Measurements from ENCODE around the gene UCK2. TPM values are rescaled to one million over a fixed set of nuclear protein-coding genes. Genes with fewer than 3 reads are reported as not detected.
A peak's percentile ranks its signal among the peaks of the same experiment; 100 is the strongest.

Gene UCK2
- total RNA-seq, 2 donors from 2014 or later, result 8.0 to 18.2 TPM

GRCh38 chr1:165942927-165943597 is 115.6 kb downstream of the UCK2 start:
- no peak for ATAC-seq
- intact Hi-C loops (cut with DNase I), result no loop called here
- DNase-seq, result no peak

- no peak for ATAC-seq
- intact Hi-C loops (cut with DNase I), result no loop called here
- no peak for DNase-seq
Observed at GRCh38 chr1:165945911-165946310, 118.5 kb downstream of the UCK2 start.

GRCh38 chr1:165947797-165948455 is 120.5 kb downstream of the UCK2 start:
- no peak for ATAC-seq
- intact Hi-C loops (cut with DNase I), result no loop called here
- no peak for DNase-seq

- ATAC-seq (no peak), DNase-seq (no peak)
- intact Hi-C loops (cut with DNase I), result no loop called here
Observed at GRCh38 chr1:165949335-165950130, 122.1 kb downstream of the UCK2 start.

- ATAC-seq, result peak in 1 of 2 donors; percentile 62
- DNase-seq, result no peak
- intact Hi-C loops (cut with DNase I), result no loop called here
Observed at GRCh38 chr1:165954940-165955339, 127.5 kb downstream of the UCK2 start.

GRCh38 chr1:165958306-165958705 is 130.9 kb downstream of the UCK2 start:
- ATAC-seq (no peak), DNase-seq (no peak)
- intact Hi-C loops (cut with DNase I), result no loop called here

GRCh38 chr1:165960136-165960535 is 132.7 kb downstream of the UCK2 start:
- ATAC-seq (no peak), DNase-seq (no peak)
- intact Hi-C loops (cut with DNase I), result no loop called here

GRCh38 chr1:165960881-165961280 is 133.5 kb downstream of the UCK2 start:
- no peak for DNase-seq
- intact Hi-C loops (cut with DNase I), result no loop called here
- ATAC-seq, result no peak

Other genes starting within 250 kb of the UCK2 start
- 100 to 1,000 TPM; 436 to 446 TPM for gene MGST3, start 196.4 kb upstream of the UCK2 start, total RNA-seq
- 10 to 100 TPM; 63.2 to 71.7 TPM for gene ALDH9A1, start 129.1 kb upstream of the UCK2 start, total RNA-seq
- 10 to 100 TPM; 61.9 to 63.5 TPM for gene TMCO1, start 58.7 kb upstream of the UCK2 start, total RNA-seq

Measured in left cardiac atrium (tissue), 4 donors.